PC-9 (cell line): ENCODE results near the gene ARFGAP1. TPM values are rescaled to one million over a fixed set of nuclear protein-coding genes. Genes with fewer than 3 reads are reported as not detected.

Source experiments
- BruUV-seq: library from RNA; stranded (reverse); fragments of 400-500 nt; replicated peaks from 2 replicates; lab custom pipeline; 2021; lab: Mats Ljungman, UMichigan
- CTCF ChIA-PET: fragments of 300-600 bp; sonication (Branson Sonifier 250); formaldehyde crosslinking; loops from one replicate; lab custom pipeline; 2022; ENCODE audit warnings: antibody characterized with exemption; lab: Charles Lee
- POLR2A ChIA-PET: fragments of 300-600 bp; sonication (Branson Sonifier 250); formaldehyde crosslinking; loops from one replicate; lab custom pipeline; 2022; ENCODE audit warnings: antibody characterized with exemption; ENCODE audit not compliant: unreplicated experiment; lab: Charles Lee
- DNase-seq, 2 experiments: peaks; one replicate each; pipeline versions ENCODE4 v3.0.0 to v3.0.0-alpha.2; 2015 to 2022; ENCODE audit warnings: mixed read lengths in 1 of 2
- H2AFZ ChIP-seq: fragments of 200-600 bp; sonication (generic); 2 replicates; pipeline ENCODE4 v1.8.1; 2017; ENCODE audit warnings: antibody characterized with exemption
- H3F3A ChIP-seq: fragments of 200-600 bp; sonication (generic); 2 replicates; pipeline ENCODE4 v1.8.1; 2017; ENCODE audit warnings: antibody characterized with exemption, mild to moderate bottlenecking, low read depth; ENCODE audit not compliant: insufficient read depth
- H3K27ac ChIP-seq: fragments of 200-600 bp; sonication (generic); 2 replicates; pipeline ENCODE4 v1.6.1; 2016; ENCODE audit warnings: mixed run types
- H3K27me3 ChIP-seq: fragments of 200-600 bp; sonication (generic); 2 replicates; pipeline ENCODE4 v1.6.1; 2016; ENCODE audit warnings: low read depth, mixed run types; ENCODE audit not compliant: insufficient read depth
- H3K36me3 ChIP-seq: fragments of 200-600 bp; sonication (generic); 2 replicates; pipeline ENCODE4 v1.6.1; 2016; ENCODE audit warnings: low read depth, mixed run types
- H3K4me1 ChIP-seq: fragments of 200-600 bp; sonication (generic); replicated peaks from 2 replicates; pipeline ENCODE4 v1.6.1; 2016; ENCODE audit warnings: mixed run types; ENCODE audit not compliant: insufficient read depth
- H3K4me2 ChIP-seq: fragments of 200-600 bp; sonication (generic); 2 replicates; pipeline ENCODE4 v1.6.1; 2017; ENCODE audit warnings: mixed run types
- H3K4me3 ChIP-seq: fragments of 200-600 bp; sonication (generic); 2 replicates; pipeline ENCODE4 v1.6.1; 2016; ENCODE audit warnings: mixed run types
- H3K79me2 ChIP-seq: fragments of 200-600 bp; sonication (generic); 2 replicates; pipeline ENCODE4 v1.6.1; 2017; ENCODE audit warnings: low read depth, mixed run types
- H3K9me2 ChIP-seq: fragments of 200-600 bp; sonication (generic); 2 replicates; pipeline ENCODE4 v1.8.1; 2017; ENCODE audit warnings: mild to moderate bottlenecking; ENCODE audit not compliant: insufficient read depth
- H3K9me3 ChIP-seq: fragments of 200-600 bp; sonication (generic); 2 replicates; pipeline ENCODE4 v1.8.1; 2016; ENCODE audit warnings: low read depth; ENCODE audit not compliant: insufficient read depth
- H4K20me1 ChIP-seq: fragments of 200-600 bp; sonication (generic); 2 replicates; pipeline ENCODE4 v1.8.1; 2017; ENCODE audit not compliant: insufficient read depth
- CTCF ChIP-seq: fragments of 200-600 bp; sonication (generic); conservative IDR thresholded peaks from 2 replicates; pipeline ENCODE4 v1.6.1; 2017; ENCODE audit warnings: mixed run types, antibody characterized with exemption, mild to moderate bottlenecking, moderate library complexity
- EZH2 ChIP-seq: fragments of 200-600 bp; sonication (generic); IDR thresholded peaks from 2 replicates; pipeline ENCODE4 v1.8.0; 2017; ENCODE audit warnings: antibody characterized with exemption, low read depth
- intact Hi-C: fragments of 100-400 bp; cut with micrococcal nuclease; formaldehyde crosslinking; loops from one replicate; pipeline ENCODE4 v1.10.0; 2022; ENCODE audit not compliant: unreplicated experiment
- total RNA-seq: library from RNA; stranded (reverse); gene quantifications from 2 replicates; pipeline ENCODE4 v1.2.3, GENCODE V29; 2021

ARFGAP1 gene
- total RNA-seq, 1 experiment from 2014 or later, result 89.0 TPM

- Histone ChIP-seq H3K36me3 (no peaks in the 10 kb centered on the region), H3K9me2 (no peaks in the 10 kb centered on the region), H3K27ac (no peak overlapping the region), H3K27me3 (peaks cover 46% of the 10 kb centered on the region), H3K9me3 (no peaks in the 10 kb centered on the region; the same call in 1 of the 2 replicates), H3F3A (no peaks in the 10 kb centered on the region), H3K4me2 (no peak overlapping the region), H3K4me3 (no peak overlapping the region), H4K20me1 (no peaks in the 10 kb centered on the region), H2AFZ (no peak overlapping the region), H3K4me1 (peaks cover 12% of the 10 kb centered on the region; the same call in 1 of the 2 replicates), H3K79me2 (no peaks in the 10 kb centered on the region)
- no TSS peak for BruUV-seq
- intact Hi-C loops, result no loop called here
- DNase-seq, result no peak
- ChIA-PET CTCF (no interaction called here), POLR2A (no interaction called here)
- TF ChIP-seq CTCF (no peak), EZH2 (no peak)
Measured at GRCh38 chr20:63326314-63327230, 54.0 kb downstream of the ARFGAP1 start.

- no TSS peak for BruUV-seq
- Histone ChIP-seq H4K20me1 (no peaks in the 10 kb centered on the region), H3K4me3 (no peak overlapping the region), H3K4me1 (peaks cover 12% of the 10 kb centered on the region; the same call in 1 of the 2 replicates), H3K9me3 (no peaks in the 10 kb centered on the region; the same call in 1 of the 2 replicates), H3K9me2 (no peaks in the 10 kb centered on the region), H3K4me2 (no peak overlapping the region), H3K27me3 (peaks cover 45% of the 10 kb centered on the region), H3K79me2 (no peaks in the 10 kb centered on the region), H2AFZ (no peak overlapping the region), H3K27ac (no peak overlapping the region), H3F3A (no peaks in the 10 kb centered on the region), H3K36me3 (no peaks in the 10 kb centered on the region)
- no peak for DNase-seq
- intact Hi-C loops, result no loop called here
- ChIA-PET POLR2A (no interaction called here), CTCF (no interaction called here)
- TF ChIP-seq CTCF, result no peak
- TF ChIP-seq EZH2, result no peak
Measured at GRCh38 chr20:63327231-63327745, 54.7 kb downstream of the ARFGAP1 start.

- no peak overlapping the region for H3K27ac ChIP-seq
- no peak overlapping the region for H3K4me2 ChIP-seq
- no peaks in the 10 kb centered on the region for H3K79me2 ChIP-seq
- no peak for DNase-seq
- H4K20me1 ChIP-seq, result no peaks in the 10 kb centered on the region
- no peaks in the 10 kb centered on the region for H3F3A ChIP-seq
- H3K9me3 ChIP-seq, result no peaks in the 10 kb centered on the region; the same call in 1 of the 2 replicates
- H3K36me3 ChIP-seq, result no peaks in the 10 kb centered on the region
- BruUV-seq, result no TSS peak
- TF ChIP-seq CTCF (no peak), EZH2 (no peak)
- H3K4me3 ChIP-seq, result no peak overlapping the region
- intact Hi-C loops, result no loop called here
- ChIA-PET CTCF (no interaction called here), POLR2A (no interaction called here)
- peaks cover 44% of the 10 kb centered on the region for H3K27me3 ChIP-seq
- no peak overlapping the region for H2AFZ ChIP-seq
- H3K4me1 ChIP-seq, result peaks cover 12% of the 10 kb centered on the region; the same call in 1 of the 2 replicates
- H3K9me2 ChIP-seq, result no peaks in the 10 kb centered on the region
Measured at GRCh38 chr20:63328026-63328700, 55.5 kb downstream of the ARFGAP1 start.
